Raji (cell line): ENCODE results near the gene BEND7.

ENCODE experiments used
- POLR2A ChIP-seq: IDR thresholded peaks from 2 replicates; pipeline ENCODE4 v1.6.1; 2011; ENCODE audit warnings: low read depth, low read length, control low read depth; ENCODE audit not compliant: insufficient read depth

Gene BEND7

DNA sequence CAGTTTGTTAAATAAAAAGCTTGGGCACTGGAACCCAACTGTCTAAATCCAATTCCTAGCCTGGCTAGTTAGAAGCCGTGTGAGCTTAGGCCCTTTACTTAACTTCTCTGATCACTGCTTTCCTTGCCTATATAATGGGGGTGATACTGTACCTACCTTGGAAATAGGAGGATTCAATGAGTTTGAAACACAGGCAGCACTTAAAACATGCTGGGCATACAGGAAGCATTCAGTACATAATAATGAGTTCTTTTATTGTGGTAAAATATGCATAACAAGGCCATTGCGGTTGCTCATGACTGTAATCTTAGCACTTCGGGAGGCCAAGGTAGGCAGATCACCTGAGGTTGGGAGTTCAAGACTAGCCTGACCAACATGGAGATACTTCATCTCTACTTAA, 133.3 kb downstream of the BEND7 start:
- TF ChIP-seq POLR2A: no peak

DNA sequence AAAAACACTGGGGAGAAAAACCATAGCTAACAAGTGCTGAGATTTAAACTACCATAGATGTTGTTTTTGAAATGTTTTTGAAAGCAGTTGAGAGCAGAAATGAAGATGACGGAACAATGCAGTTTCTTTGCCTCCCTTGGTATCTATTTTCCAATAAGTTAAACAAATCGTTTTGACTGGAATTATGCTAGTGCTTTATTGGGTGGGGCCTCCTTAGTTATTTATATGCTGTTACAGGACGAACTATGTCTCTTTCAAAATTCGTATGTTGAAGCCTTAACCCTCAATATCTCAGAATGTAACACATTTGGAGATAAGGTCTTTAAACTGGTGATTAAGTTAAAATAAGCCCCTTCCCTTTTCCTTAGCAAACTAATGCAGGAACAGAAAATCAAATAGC, 135.2 kb downstream of the BEND7 start:
- no peak for TF ChIP-seq POLR2A

DNA sequence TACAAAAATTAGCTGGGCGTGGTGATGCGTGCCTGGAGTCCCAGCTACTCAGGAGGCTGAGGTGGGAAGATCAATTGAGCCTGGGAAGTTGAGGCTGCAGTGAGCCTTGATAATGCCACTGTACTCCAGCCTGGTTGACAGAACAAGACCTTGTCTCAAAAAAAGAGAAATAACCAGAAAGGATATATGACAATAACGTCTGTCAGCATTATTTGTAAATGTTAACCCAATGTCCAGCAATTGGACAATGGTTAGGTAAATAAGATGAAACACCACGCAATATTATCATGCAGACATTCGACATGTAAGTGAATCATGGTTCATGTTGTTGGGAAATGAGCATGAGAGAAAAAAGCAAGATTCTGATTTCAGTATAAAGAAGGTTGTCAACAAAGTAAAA, 136.1 kb downstream of the BEND7 start:
- TF ChIP-seq POLR2A: no peak
